ENCODE measurements around the gene ARHGAP31.
"Not testable (repeated sequence)": the region's sequence is repeated elsewhere in the genome, so short reads cannot be mapped to it uniquely, and the experiment has no call there.

Gene ARHGAP31

GRCh38 chr3:119350114-119350513 is 55.9 kb downstream of the ARHGAP31 start:
- DNase-seq (ENCODE audit: low spot score): no peak

GRCh38 chr3:119351581-119351980 is 57.4 kb downstream of the ARHGAP31 start:
- no peak for DNase-seq (ENCODE audit: low spot score)

- no peak for DNase-seq (ENCODE audit: low spot score)
Measured at GRCh38 chr3:119352034-119352609, 57.9 kb downstream of the ARHGAP31 start.

- no peak for DNase-seq (ENCODE audit: low spot score)
Measured at GRCh38 chr3:119352863-119353527, 58.8 kb downstream of the ARHGAP31 start.

GRCh38 chr3:119355608-119356007 is 61.4 kb downstream of the ARHGAP31 start:
- not testable (repeated sequence) for DNase-seq (ENCODE audit: low spot score)

GRCh38 chr3:119356646-119357045 is 62.5 kb downstream of the ARHGAP31 start:
- no peak for DNase-seq (ENCODE audit: low spot score)

- DNase-seq (ENCODE audit: low spot score): no peak
Measured at GRCh38 chr3:119357190-119357589, 63.0 kb downstream of the ARHGAP31 start.

- DNase-seq (ENCODE audit: low spot score): no peak
Measured at GRCh38 chr3:119359476-119360326, 65.5 kb downstream of the ARHGAP31 start.

- DNase-seq (ENCODE audit: low spot score): no peak
Measured at GRCh38 chr3:119360736-119361462, 66.7 kb downstream of the ARHGAP31 start.

- DNase-seq (ENCODE audit: low spot score): no peak
Measured at GRCh38 chr3:119362010-119362409, 67.8 kb downstream of the ARHGAP31 start.

- DNase-seq (ENCODE audit: low spot score): no peak
Measured at GRCh38 chr3:119362940-119363725, 69.0 kb downstream of the ARHGAP31 start.

- no peak for DNase-seq (ENCODE audit: low spot score)
Measured at GRCh38 chr3:119364401-119364800, 70.2 kb downstream of the ARHGAP31 start.

GRCh38 chr3:119365418-119365817 is 71.2 kb downstream of the ARHGAP31 start:
- DNase-seq (ENCODE audit: low spot score): no peak

GRCh38 chr3:119367000-119367399 is 72.8 kb downstream of the ARHGAP31 start:
- DNase-seq (ENCODE audit: low spot score): no peak

GRCh38 chr3:119368298-119368697 is 74.1 kb downstream of the ARHGAP31 start:
- DNase-seq (ENCODE audit: low spot score): no peak

- DNase-seq (ENCODE audit: low spot score): not testable (repeated sequence)
Measured at GRCh38 chr3:119371786-119372185, 77.6 kb downstream of the ARHGAP31 start.

GRCh38 chr3:119375106-119375505 is 80.9 kb downstream of the ARHGAP31 start:
- no peak for DNase-seq (ENCODE audit: low spot score)

GRCh38 chr3:119375510-119375909 is 81.3 kb downstream of the ARHGAP31 start:
- DNase-seq (ENCODE audit: low spot score): no peak

- DNase-seq (ENCODE audit: low spot score): no peak
Measured at GRCh38 chr3:119376758-119377157, 82.6 kb downstream of the ARHGAP31 start.

- DNase-seq (ENCODE audit: low spot score): no peak
Measured at GRCh38 chr3:119378259-119378803, 84.1 kb downstream of the ARHGAP31 start.

- no peak for DNase-seq (ENCODE audit: low spot score)
Measured at GRCh38 chr3:119380697-119381096, 86.5 kb downstream of the ARHGAP31 start.
